Lung microvascular endothelial cell (primary cell): ENCODE measurements around the gene ENOPH1. TPM values are rescaled to one million over a fixed set of nuclear protein-coding genes. Genes with fewer than 3 reads are reported as not detected.

Experiments used
- DNase-seq, 2 donors: peaks; one replicate each; pipeline versions ENCODE4 v3.0.0 to v3.0.0-alpha.2; 2010; ENCODE audit warnings: low read depth in 2 of 2
- total RNA-seq: library from RNA; depleted of rRNA; stranded (reverse); fragments of >200 nt; gene quantifications from 2 replicates; pipeline ENCODE4 v1.2.1, GENCODE V29; 2014

ENOPH1 gene
- total RNA-seq, 1 donor from 2014 or later: 45.4 TPM

GRCh38 chr4:82428526-82428968, 1.8 kb upstream of the ENOPH1 start:
- DNase-seq: no peak

GRCh38 chr4:82428969-82429727, 1.2 kb upstream of the ENOPH1 start:
- DNase-seq: peak; percentile 93 to 96

GRCh38 chr4:82429728-82430192, 630 bp upstream of the ENOPH1 start:
- no peak for DNase-seq

- peak in 1 of 2 donors; percentile 5 for DNase-seq
Observed at GRCh38 chr4:82430964-82431745, 765 bp downstream of the ENOPH1 start.

GRCh38 chr4:82431831-82432230, 1.4 kb downstream of the ENOPH1 start:
- DNase-seq: no peak

- DNase-seq: no peak
Observed at GRCh38 chr4:82432596-82432995, 2.2 kb downstream of the ENOPH1 start.

- DNase-seq: no peak
Observed at GRCh38 chr4:82433791-82434190, 3.4 kb downstream of the ENOPH1 start.

- DNase-seq: no peak
Observed at GRCh38 chr4:82434949-82435348, 4.6 kb downstream of the ENOPH1 start.

- no peak for DNase-seq
Observed at GRCh38 chr4:82436130-82436529, 5.7 kb downstream of the ENOPH1 start.

- DNase-seq: no peak
Observed at GRCh38 chr4:82436780-82437179, 6.4 kb downstream of the ENOPH1 start.

GRCh38 chr4:82437285-82438005, 7.1 kb downstream of the ENOPH1 start:
- no peak for DNase-seq

GRCh38 chr4:82439088-82439487, 8.7 kb downstream of the ENOPH1 start:
- no peak for DNase-seq

- DNase-seq: no peak
Observed at GRCh38 chr4:82447886-82448285, 17.5 kb downstream of the ENOPH1 start.

GRCh38 chr4:82450966-82451755, 20.8 kb downstream of the ENOPH1 start:
- DNase-seq: no peak

- no peak for DNase-seq
Observed at GRCh38 chr4:82452026-82452425, 21.6 kb downstream of the ENOPH1 start.

GRCh38 chr4:82457266-82457665, 26.9 kb downstream of the ENOPH1 start:
- DNase-seq: peak in 1 of 2 donors; percentile 68

- DNase-seq: no peak
Observed at GRCh38 chr4:82458729-82459128, 28.3 kb downstream of the ENOPH1 start.

- DNase-seq: no peak
Observed at GRCh38 chr4:82461710-82462109, 31.3 kb downstream of the ENOPH1 start.

- DNase-seq: peak; percentile 82 to 91
Observed at GRCh38 chr4:82462415-82462831, 32.0 kb downstream of the ENOPH1 start.

- no peak for DNase-seq
Observed at GRCh38 chr4:82463221-82463620, 32.8 kb downstream of the ENOPH1 start.

GRCh38 chr4:82467471-82467870, 37.1 kb downstream of the ENOPH1 start:
- DNase-seq: peak; percentile 23 to 26
